Mucosa of descending colon (tissue), 3 donors: ENCODE data around the gene SLC25A22. TPM values are rescaled to one million over a fixed set of nuclear protein-coding genes. Genes with fewer than 3 reads are reported as not detected.

Experiments used
- ATAC-seq: fragments of 200-7000 bp; cut with Tn5 transposase; one replicate; pipeline ENCODE4 v1.9.1; 2020; ENCODE audit warnings: mild to moderate bottlenecking, moderate library complexity
- DNase-seq, 3 donors: peaks; one replicate each; pipeline ENCODE4 v3.0.0-alpha.2; 2020
- H3K36me3 ChIP-seq: fragments of 200-600 bp; one replicate; pipeline ENCODE4 v1.8.0; 2021; ENCODE audit warnings: low read depth, mild to moderate bottlenecking
- H3K4me1 ChIP-seq: fragments of 200-600 bp; one replicate; pipeline ENCODE4 v1.8.0; 2021; ENCODE audit warnings: low read depth, mild to moderate bottlenecking
- H3K4me3 ChIP-seq: fragments of 200-600 bp; one replicate; pipeline ENCODE4 v1.8.0; 2021; ENCODE audit warnings: mild to moderate bottlenecking
- H3K9me3 ChIP-seq: fragments of 200-600 bp; one replicate; pipeline ENCODE4 v1.8.0; 2021; ENCODE audit warnings: mild to moderate bottlenecking
- intact Hi-C, 2 donors: fragments of 100-400 bp; cut with DNase I in 1 of 2; cut with micrococcal nuclease in 1 of 2; formaldehyde crosslinking; loops; one replicate each; pipeline versions ENCODE4 v1.11.0 to v1.11.1; 2022; cut with DNase I, micrococcal nuclease
- total RNA-seq, 3 donors: library from RNA; stranded (reverse); fragmentation: NEBNext Ultra II Directional in 2 of 3; extraction: Animal tissue kit (Norgen Biotek cat#: 25700) in 2 of 3; gene quantifications; one replicate each; pipeline versions ENCODE4 v1.2.1 to v1.2.4, GENCODE V29; 2021 to 2023
- TF ChIP-seq, protein P1 (sequence below): fragments of 200-600 bp; IDR thresholded peaks from one replicate; pipeline ENCODE4 v1.8.0; 2022; ENCODE audit warnings: antibody characterized with exemption, mild to moderate bottlenecking
- donor health status: DM: no; HTN: no; CAD: no; lungs with moderate emphysema.
- donor health status: DM: no; HTN: no; CAD: no.
- donor health status: DM: no; HTN: yes; CAD: no.

SLC25A22 gene
- total RNA-seq, 3 donors from 2014 or later: 11.6 to 18.6 (median 14.4) TPM

DNA sequence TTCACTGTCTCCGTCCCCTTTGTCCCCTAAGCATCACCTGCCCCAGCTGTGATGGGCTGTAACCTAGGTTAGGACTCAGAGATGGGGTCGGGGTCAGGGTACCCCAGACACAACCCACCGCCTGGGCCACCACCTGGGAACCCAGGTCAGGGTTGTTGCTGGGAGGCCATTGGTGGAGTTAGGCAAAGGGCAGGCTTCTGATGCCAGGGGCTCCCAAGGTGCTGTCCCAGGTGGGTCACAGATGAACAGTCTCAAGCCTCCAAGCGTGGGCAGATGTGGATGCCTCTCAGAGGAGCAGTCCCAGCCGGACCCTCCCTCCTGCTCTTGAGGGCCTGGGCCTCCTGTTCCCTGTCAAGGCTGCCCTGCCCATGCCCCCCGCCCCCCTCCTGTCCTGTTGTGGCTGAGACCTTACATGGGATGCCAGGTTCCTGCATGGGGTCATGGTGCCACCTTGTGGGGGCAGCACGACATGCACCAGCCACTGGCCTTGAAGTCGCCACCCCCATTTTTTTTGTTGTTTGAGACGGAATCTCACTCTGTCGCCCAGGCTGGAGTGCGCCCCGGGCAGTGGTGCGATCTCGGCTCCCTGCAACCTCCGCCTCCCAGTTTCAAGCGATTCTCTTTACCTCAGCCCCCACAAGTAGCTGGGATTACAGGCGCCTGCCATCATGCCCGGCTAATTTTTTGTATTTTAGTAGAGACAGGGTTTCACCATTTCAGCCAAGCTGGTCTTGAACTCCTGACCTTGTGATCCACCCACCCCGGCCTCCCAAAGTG lies 32.9 kb downstream of the SLC25A22 start:
- Histone ChIP-seq H3K4me1 (peaks cover 9% of the 10 kb centered on the region), H3K4me3 (no peak overlapping the region), H3K36me3 (no peaks in the 10 kb centered on the region), H3K9me3 (no peaks in the 10 kb centered on the region)
- intact Hi-C loops: no loop called here
- TF ChIP-seq, protein P1, sequence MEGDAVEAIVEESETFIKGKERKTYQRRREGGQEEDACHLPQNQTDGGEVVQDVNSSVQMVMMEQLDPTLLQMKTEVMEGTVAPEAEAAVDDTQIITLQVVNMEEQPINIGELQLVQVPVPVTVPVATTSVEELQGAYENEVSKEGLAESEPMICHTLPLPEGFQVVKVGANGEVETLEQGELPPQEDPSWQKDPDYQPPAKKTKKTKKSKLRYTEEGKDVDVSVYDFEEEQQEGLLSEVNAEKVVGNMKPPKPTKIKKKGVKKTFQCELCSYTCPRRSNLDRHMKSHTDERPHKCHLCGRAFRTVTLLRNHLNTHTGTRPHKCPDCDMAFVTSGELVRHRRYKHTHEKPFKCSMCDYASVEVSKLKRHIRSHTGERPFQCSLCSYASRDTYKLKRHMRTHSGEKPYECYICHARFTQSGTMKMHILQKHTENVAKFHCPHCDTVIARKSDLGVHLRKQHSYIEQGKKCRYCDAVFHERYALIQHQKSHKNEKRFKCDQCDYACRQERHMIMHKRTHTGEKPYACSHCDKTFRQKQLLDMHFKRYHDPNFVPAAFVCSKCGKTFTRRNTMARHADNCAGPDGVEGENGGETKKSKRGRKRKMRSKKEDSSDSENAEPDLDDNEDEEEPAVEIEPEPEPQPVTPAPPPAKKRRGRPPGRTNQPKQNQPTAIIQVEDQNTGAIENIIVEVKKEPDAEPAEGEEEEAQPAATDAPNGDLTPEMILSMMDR: peak; percentile 29
- peak; percentile 69 to 73 (median 73) for DNase-seq
- ATAC-seq: peak; percentile 48

DNA sequence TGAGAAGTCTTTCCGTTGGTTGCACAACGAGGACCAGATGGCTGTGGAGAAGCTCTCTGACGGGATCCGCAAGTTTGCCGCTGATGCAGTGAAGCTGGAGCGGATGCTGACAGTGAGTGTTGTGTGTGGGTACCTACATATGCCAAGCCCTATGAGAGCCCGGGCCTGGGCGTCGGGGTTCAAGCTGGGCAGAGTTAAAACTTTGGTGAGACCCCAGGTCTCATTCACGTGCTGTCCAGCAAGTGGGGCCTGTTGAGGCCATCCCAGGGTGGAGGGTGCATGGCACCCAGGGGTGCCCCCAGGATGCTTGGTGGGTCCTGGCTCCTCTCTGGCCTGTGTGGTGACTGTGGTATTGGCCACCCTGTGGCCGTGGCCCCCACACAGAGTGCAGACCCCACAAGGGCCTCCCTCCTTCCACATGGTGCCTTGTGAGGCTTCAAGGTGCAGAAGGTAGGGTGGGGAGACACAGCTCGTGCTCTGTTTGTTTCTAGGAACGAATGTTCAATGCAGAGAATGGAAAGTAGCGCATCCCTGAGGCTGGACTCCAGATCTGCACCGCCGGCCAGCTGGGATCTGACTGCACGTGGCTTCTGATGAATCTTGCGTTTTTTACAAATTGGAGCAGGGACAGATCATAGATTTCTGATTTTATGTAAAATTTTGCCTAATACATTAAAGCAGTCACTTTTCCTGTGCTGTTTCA lies 33.6 kb downstream of the SLC25A22 start:
- peaks cover 9% of the 10 kb centered on the region for H3K4me1 ChIP-seq
- H3K36me3 ChIP-seq: no peaks in the 10 kb centered on the region
- intact Hi-C loops: no loop called here
- DNase-seq (no peak), ATAC-seq (no peak)
- H3K4me3 ChIP-seq: no peak overlapping the region
- H3K9me3 ChIP-seq: no peaks in the 10 kb centered on the region
- TF ChIP-seq, protein P1: no peak

DNA sequence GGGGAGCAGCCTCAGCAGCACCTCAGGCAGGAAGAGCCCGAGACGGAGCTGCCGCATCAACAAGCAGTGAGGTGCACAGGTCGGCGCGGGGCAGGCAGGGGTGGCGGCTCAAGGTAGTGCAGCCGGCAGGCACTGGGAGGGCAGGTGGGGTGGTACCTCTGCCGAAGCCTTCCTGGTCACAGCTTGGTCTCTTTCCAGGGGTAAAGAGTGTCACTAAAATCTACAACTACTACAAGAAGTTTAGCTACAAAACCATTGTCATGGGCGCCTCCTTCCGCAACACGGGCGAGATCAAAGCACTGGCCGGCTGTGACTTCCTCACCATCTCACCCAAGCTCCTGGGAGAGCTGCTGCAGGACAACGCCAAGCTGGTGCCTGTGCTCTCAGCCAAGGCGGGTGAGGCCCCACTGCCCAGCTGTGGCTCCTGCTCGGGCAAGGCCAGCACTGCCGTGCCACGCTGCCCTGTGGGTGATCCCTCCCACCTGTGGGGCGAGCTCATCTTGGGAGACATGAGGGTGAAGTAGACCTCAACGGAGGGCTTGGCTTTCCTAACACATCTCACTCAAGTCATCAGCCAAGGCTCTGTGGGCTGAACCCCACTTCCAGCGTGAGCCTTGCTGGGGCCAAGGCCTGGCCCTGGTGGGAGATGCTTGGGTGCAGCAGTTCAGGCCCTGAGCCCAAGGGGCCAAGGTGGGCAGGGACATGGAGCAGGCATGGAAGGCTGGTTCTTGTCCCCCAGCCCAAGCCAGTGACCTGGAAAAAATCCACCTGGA lies 34.3 kb downstream of the SLC25A22 start:
- no peak overlapping the region for H3K4me3 ChIP-seq
- TF ChIP-seq, protein P1: no peak
- DNase-seq (peak in 2 of 3 donors; percentile 47 to 57), ATAC-seq (peak; percentile 10)
- peaks cover 9% of the 10 kb centered on the region for H3K4me1 ChIP-seq
- intact Hi-C loops: no loop called here
- no peaks in the 10 kb centered on the region for H3K9me3 ChIP-seq
- peaks cover 6% of the 10 kb centered on the region for H3K36me3 ChIP-seq

DNA sequence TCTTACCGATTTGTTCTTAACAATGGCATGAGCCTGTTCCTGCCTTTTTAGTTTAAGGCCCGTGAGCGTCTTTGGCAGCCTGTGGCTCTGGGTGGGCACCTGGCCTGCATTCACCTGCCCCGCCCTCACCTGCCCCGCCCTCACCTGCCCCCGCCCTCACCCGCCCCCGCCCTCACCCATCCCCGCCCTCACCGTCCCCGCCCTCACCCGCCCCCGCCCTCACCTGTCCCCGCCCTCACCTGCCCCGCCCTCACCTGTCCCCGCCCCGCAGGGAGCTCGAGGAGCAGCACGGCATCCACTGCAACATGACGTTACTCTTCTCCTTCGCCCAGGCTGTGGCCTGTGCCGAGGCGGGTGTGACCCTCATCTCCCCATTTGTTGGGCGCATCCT lies 35.0 kb downstream of the SLC25A22 start:
- TF ChIP-seq, protein P1: no peak
- peak; percentile 80 for ATAC-seq

DNA sequence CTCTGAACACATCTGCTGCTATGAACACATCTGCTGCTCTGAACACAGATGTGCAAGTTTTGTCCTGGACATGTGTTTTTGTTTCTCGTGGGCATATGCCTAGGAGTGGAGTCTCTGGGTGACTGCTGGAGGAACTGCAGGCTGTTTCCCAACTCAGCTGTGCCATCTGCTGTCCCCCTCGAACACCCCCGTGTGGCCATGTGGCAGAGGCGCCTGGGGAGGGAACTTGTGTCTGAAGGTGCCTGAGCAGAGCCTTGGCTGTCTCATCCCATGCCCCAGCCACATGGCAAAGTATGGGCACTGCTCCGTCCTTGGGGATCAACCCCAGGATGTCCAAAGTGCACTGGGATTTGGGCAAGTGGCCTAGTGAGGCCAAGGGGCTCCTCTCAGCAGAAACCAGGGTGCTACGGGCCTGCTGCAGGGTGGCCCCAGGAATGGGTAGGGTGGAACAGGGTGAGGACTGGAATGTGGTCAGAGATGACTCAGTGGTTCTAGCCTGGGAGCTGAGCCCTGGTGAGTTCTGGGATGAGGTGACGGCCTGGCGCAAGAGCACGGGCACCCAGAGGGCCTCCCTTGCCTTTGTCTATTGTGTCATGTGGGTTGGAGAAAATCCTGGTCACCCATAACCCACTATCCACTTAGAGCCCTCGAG lies 35.5 kb downstream of the SLC25A22 start:
- H3K36me3 ChIP-seq: peaks cover 6% of the 10 kb centered on the region
- intact Hi-C loops: no loop called here
- TF ChIP-seq, protein P1: no peak
- H3K4me1 ChIP-seq: peaks cover 9% of the 10 kb centered on the region
- no peaks in the 10 kb centered on the region for H3K9me3 ChIP-seq
- no peak overlapping the region for H3K4me3 ChIP-seq
- ATAC-seq: peak; percentile 71
- DNase-seq: peak; percentile 51 to 65 (median 61)

More for the DNA sequence above, 35.0 kb downstream of the SLC25A22 start:
- Histone ChIP-seq H3K9me3 (no peaks in the 10 kb centered on the region), H3K4me3 (no peak overlapping the region), H3K4me1 (peaks cover 9% of the 10 kb centered on the region), H3K36me3 (peaks cover 6% of the 10 kb centered on the region)
- peak; percentile 71 to 82 (median 71) for DNase-seq
- intact Hi-C loops: no loop called here
